HG03139 (cell line): ENCODE measurements around the gene RTCA.
"Not testable (repeated sequence)": the region's sequence is repeated elsewhere in the genome, so short reads cannot be mapped to it uniquely, and the experiment has no call there.

Experiments
- ATAC-seq: cut with Tn5 transposase; IDR thresholded peaks from one replicate; pipeline ENCODE4 v1.9.1; 2021; ENCODE audit not compliant: unreplicated experiment

Gene RTCA

GRCh38 chr1:100258427-100258826 is 7.6 kb upstream of the RTCA start:
- ATAC-seq, result not testable (repeated sequence)

- ATAC-seq, result no peak
Measured at GRCh38 chr1:100261686-100262085, 4.3 kb upstream of the RTCA start.

GRCh38 chr1:100264081-100264480 is 1.9 kb upstream of the RTCA start:
- not testable (repeated sequence) for ATAC-seq

- ATAC-seq, result peak; percentile 15
Measured at GRCh38 chr1:100265562-100265930, 470 bp upstream of the RTCA start.

- no peak for ATAC-seq
Measured at GRCh38 chr1:100266741-100267140, 725 bp downstream of the RTCA start.

- no peak for ATAC-seq
Measured at GRCh38 chr1:100267284-100267683, 1.3 kb downstream of the RTCA start.

- no peak for ATAC-seq
Measured at GRCh38 chr1:100268202-100268601, 2.2 kb downstream of the RTCA start.

- ATAC-seq, result no peak
Measured at GRCh38 chr1:100277866-100278265, 11.8 kb downstream of the RTCA start.

- ATAC-seq, result no peak
Measured at GRCh38 chr1:100279358-100279923, 13.4 kb downstream of the RTCA start.

GRCh38 chr1:100279954-100280682 is 14.1 kb downstream of the RTCA start:
- no peak for ATAC-seq

GRCh38 chr1:100284591-100284990 is 18.6 kb downstream of the RTCA start:
- ATAC-seq, result no peak

GRCh38 chr1:100287162-100287561 is 21.1 kb downstream of the RTCA start:
- no peak for ATAC-seq

- no peak for ATAC-seq
Measured at GRCh38 chr1:100290291-100290690, 24.3 kb downstream of the RTCA start.

GRCh38 chr1:100292711-100293110 is 26.7 kb downstream of the RTCA start:
- no peak for ATAC-seq

GRCh38 chr1:100296140-100296539 is 30.1 kb downstream of the RTCA start:
- ATAC-seq, result no peak

- ATAC-seq, result not testable (repeated sequence)
Measured at GRCh38 chr1:100296997-100297396, 31.0 kb downstream of the RTCA start.

GRCh38 chr1:100298512-100298911 is 32.5 kb downstream of the RTCA start:
- ATAC-seq, result no peak

GRCh38 chr1:100299521-100300222 is 33.7 kb downstream of the RTCA start:
- no peak for ATAC-seq

- ATAC-seq, result no peak
Measured at GRCh38 chr1:100300691-100301090, 34.7 kb downstream of the RTCA start.

- ATAC-seq, result no peak
Measured at GRCh38 chr1:100302739-100303138, 36.7 kb downstream of the RTCA start.

GRCh38 chr1:100304227-100304626 is 38.2 kb downstream of the RTCA start:
- no peak for ATAC-seq

- no peak for ATAC-seq
Measured at GRCh38 chr1:100304921-100305320, 38.9 kb downstream of the RTCA start.
